ENCODE measurements around the gene WASF1.
A peak's percentile ranks its signal among the peaks of the same experiment; 100 is the strongest.
"Not testable (repeated sequence)": the region's sequence is repeated elsewhere in the genome, so short reads cannot be mapped to it uniquely, and the experiment has no call there.

Gene WASF1

GRCh38 chr6:110089323-110089722 is 90.1 kb downstream of the WASF1 start:
- no peak for DNase-seq (ENCODE audit: low read depth)

GRCh38 chr6:110085285-110085684 is 94.2 kb downstream of the WASF1 start:
- DNase-seq (ENCODE audit: low read depth): no peak

GRCh38 chr6:110083875-110084585 is 95.4 kb downstream of the WASF1 start:
- no peak for DNase-seq (ENCODE audit: low read depth)

GRCh38 chr6:110075406-110075805 is 104.1 kb downstream of the WASF1 start:
- peak; percentile 56 for DNase-seq (ENCODE audit: low read depth)

- DNase-seq (ENCODE audit: low read depth): not testable (repeated sequence)
Measured at GRCh38 chr6:110073474-110073873, 106.0 kb downstream of the WASF1 start.

- no peak for DNase-seq (ENCODE audit: low read depth)
Measured at GRCh38 chr6:110068592-110068967, 110.9 kb downstream of the WASF1 start.

- no peak for DNase-seq (ENCODE audit: low read depth)
Measured at GRCh38 chr6:110067837-110068591, 111.5 kb downstream of the WASF1 start.

- DNase-seq (ENCODE audit: low read depth): no peak
Measured at GRCh38 chr6:110064744-110065524, 114.5 kb downstream of the WASF1 start.

- DNase-seq (ENCODE audit: low read depth): no peak
Measured at GRCh38 chr6:110063594-110064263, 115.7 kb downstream of the WASF1 start.

GRCh38 chr6:110055387-110055735 is 124.1 kb downstream of the WASF1 start:
- no peak for DNase-seq (ENCODE audit: low read depth)

GRCh38 chr6:110054664-110055386 is 124.6 kb downstream of the WASF1 start:
- DNase-seq (ENCODE audit: low read depth): no peak

- peak; percentile 61 for DNase-seq (ENCODE audit: low read depth)
Measured at GRCh38 chr6:110053395-110054240, 125.9 kb downstream of the WASF1 start.

- DNase-seq (ENCODE audit: low read depth): no peak
Measured at GRCh38 chr6:110050440-110050813, 129.0 kb downstream of the WASF1 start.
